ENCODE measurements around the gene TAF1D. TPM values are rescaled to one million over a fixed set of nuclear protein-coding genes. Genes with fewer than 3 reads are reported as not detected.

Gene TAF1D, protein sequence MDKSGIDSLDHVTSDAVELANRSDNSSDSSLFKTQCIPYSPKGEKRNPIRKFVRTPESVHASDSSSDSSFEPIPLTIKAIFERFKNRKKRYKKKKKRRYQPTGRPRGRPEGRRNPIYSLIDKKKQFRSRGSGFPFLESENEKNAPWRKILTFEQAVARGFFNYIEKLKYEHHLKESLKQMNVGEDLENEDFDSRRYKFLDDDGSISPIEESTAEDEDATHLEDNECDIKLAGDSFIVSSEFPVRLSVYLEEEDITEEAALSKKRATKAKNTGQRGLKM
- total RNA-seq (100 to 1,000 TPM; 116 to 197 (median 183) TPM), polyA plus RNA-seq (10 to 100 TPM; 21.2 to 28.3 TPM), total RNA-seq (116 reads per million, percentile 87 among the genes with 10 or more reads in this experiment)

- CTCF ChIA-PET = interaction anchor here (0.7 to 1.1 kb wide), 3 partner anchors 10 to 777 kb away, joined by 3 to 8 read pairs (median 4); partner anchors contain the start of gene MED17
- Mint-ChIP-seq H3K27me3 (peaks cover 0 to 3% (median 0%) of the 10 kb centered on the region in 5 donors), H3K36me3 (peaks cover 0 to 47% (median 36%) of the 10 kb centered on the region in 5 donors), H3K4me1 (peaks cover 37 to 92% (median 71%) of the 10 kb centered on the region in 7 donors), H3K4me3 (peak within 1 kb of the TSS; percentile 95 to 100 (median 100)), H3K27ac (peak within 1 kb of the TSS; percentile 98 to 100 (median 100)), H3K9me3 (peaks cover 0 to 2% (median 0%) of the 10 kb centered on the region in 11 donors)
- Histone ChIP-seq H3K27me3 (ENCODE audit: control insufficient read depth in 2 of 2, insufficient read depth in 2 of 2, low read length in 2 of 2) (no peaks in the 10 kb centered on the region), H3K4me1 (ENCODE audit: control insufficient read depth in 2 of 2, insufficient read depth in 2 of 2, low read length in 2 of 2) (peaks cover 28 to 31% of the 10 kb centered on the region in 2 donors), H3K9me3 (ENCODE audit: control insufficient read depth in 2 of 3, low read length in 3 of 3) (no peaks in the 10 kb centered on the region), H3K36me3 (ENCODE audit: control insufficient read depth in 2 of 3, insufficient read depth in 3 of 3, low read length in 3 of 3) (peaks cover 6 to 19% (median 17%) of the 10 kb centered on the region in 3 experiments), H3K4me3 (ENCODE audit: low read length) (peak within 1 kb of the TSS; percentile 88), H3K27ac (ENCODE audit: low read depth, low read length) (peak within 1 kb of the TSS; percentile 84)
- intact Hi-C loops (cut with micrococcal nuclease) = loop anchor here (1.0 to 2.0 kb wide), 13 partner anchors 43 to 1348 kb away; partner anchors contain the start of genes ANKRD49 (in 2 of the 2), CEP295 (in 2 of the 2), CWC15 (in 2 of the 2) and KDM4D (in 2 of the 2)
- ATAC-seq (peak; percentile 96), DNase-seq (peak; percentile 85 to 98 (median 96))
- POLR2A ChIA-PET = interaction anchor here (0.6 to 5.8 kb wide), 33 partner anchors 9 to 1490 kb away, joined by 3 to 96 read pairs (median 5); partner anchors contain the start of genes ANKRD49, CEP295, CWC15 and ENDOD1
Measured at GRCh38 chr11:93741094-93741881, at the start of gene TAF1D, which contains the start of gene C11orf54. TAF1D (minus strand) TSS chr11:93741495; CDS start chr11:93739304, 2,191 bp downstream. C11orf54 (plus strand) TSS chr11:93741672; CDS start chr11:93747394, 5,722 bp downstream.

GRCh38 chr11:93784935-93785360, 43.7 kb upstream of the TAF1D start:
- Histone ChIP-seq H3K9me3 (ENCODE audit: control insufficient read depth in 2 of 3, low read length in 3 of 3) (no peaks in the 10 kb centered on the region), H3K36me3 (ENCODE audit: control insufficient read depth in 2 of 3, insufficient read depth in 3 of 3, low read length in 3 of 3) (peaks cover 6 to 21% (median 7%) of the 10 kb centered on the region in 3 experiments), H3K27me3 (ENCODE audit: control insufficient read depth in 2 of 2, insufficient read depth in 2 of 2, low read length in 2 of 2) (no peaks in the 10 kb centered on the region), H3K4me1 (ENCODE audit: control insufficient read depth in 2 of 2, insufficient read depth in 2 of 2, low read length in 2 of 2) (peaks cover 22 to 37% of the 10 kb centered on the region in 2 donors), H3K27ac (ENCODE audit: low read depth, low read length) (peak overlapping the region; percentile 94), H3K4me3 (ENCODE audit: low read length) (peak overlapping the region; percentile 77)
- H3K27me3 Mint-ChIP-seq = no peaks in the 10 kb centered on the region
- CTCF ChIA-PET = no interaction called here
- peak overlapping the region; percentile 93 to 100 (median 96) for H3K4me3 Mint-ChIP-seq
- H3K27ac Mint-ChIP-seq = peak overlapping the region; percentile 81 to 97 (median 93)
- H3K4me1 Mint-ChIP-seq = peaks cover 34 to 60% (median 49%) of the 10 kb centered on the region in 7 donors
- H3K36me3 Mint-ChIP-seq = peaks cover 4 to 16% (median 7%) of the 10 kb centered on the region in 5 donors
- H3K9me3 Mint-ChIP-seq = no peaks in the 10 kb centered on the region
- intact Hi-C loops (cut with micrococcal nuclease) = loop anchor here (1.0 to 10.0 kb wide), 16 partner anchors 14 to 1304 kb away; partner anchors contain the start of genes ANKRD49 (in 2 of the 2), C11orf54 (in 2 of the 2), CEP295 (in 2 of the 2) and CWC15 (in 2 of the 2)
- DNase-seq (peak in 1 of 9 donors; percentile 2), ATAC-seq (no peak)
- POLR2A ChIA-PET = interaction anchor here (2.1 kb wide), 1 partner anchor 44 kb away, joined by 6 read pairs; the partner anchor contains the start of genes C11orf54 and TAF1D

DNA sequence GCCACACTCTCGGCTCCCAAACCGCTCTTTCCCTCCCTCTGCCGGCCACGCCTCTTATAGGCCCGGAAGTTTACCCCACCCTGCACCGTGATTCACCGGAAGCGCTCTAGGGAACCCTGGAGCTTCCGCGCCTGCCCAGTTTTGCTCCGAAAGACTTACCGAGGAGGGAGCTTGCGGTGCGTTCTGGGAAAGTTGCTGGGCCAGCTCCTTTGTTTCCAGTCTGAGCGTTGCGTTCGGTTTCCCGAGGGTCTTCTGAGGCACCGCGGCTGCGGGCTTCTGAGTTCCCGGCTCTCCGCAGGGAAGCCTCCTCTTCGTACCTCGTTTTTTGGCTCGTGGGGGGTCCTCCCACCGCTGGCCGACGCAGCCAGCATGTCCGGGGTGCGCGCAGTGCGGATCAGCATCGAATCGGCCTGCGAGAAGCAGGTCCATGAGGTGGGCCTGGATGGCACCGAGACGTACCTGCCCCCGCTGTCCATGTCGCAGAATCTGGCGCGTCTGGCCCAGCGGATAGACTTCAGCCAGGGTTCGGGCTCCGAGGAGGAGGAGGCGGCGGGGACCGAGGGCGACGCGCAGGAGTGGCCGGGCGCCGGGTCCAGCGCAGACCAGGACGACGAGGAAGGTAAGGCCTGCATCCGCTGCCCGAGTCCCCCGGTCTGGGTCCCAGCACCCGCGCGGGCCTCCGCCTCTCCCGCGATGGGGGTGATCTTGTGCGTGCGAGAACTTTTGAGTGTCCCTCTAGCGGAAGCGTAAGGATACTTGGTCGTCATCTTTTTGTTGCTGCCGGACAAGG, 43.0 kb upstream of the TAF1D start, which contains the start of gene MED17:
Gene MED17 (plus strand): TSS at position 138 of the 790 bp plus-strand sequence. CDS start 232 bp downstream, at position 370.
- DNase-seq (peak; percentile 64 to 87 (median 85)), ATAC-seq (peak; percentile 97)
- Mint-ChIP-seq H3K4me1 (peaks cover 34 to 58% (median 48%) of the 10 kb centered on the region in 7 donors), H3K36me3 (peaks cover 4 to 17% (median 6%) of the 10 kb centered on the region in 5 donors), H3K9me3 (peaks cover 0 to 2% (median 0%) of the 10 kb centered on the region in 11 donors), H3K27me3 (no peaks in the 10 kb centered on the region), H3K27ac (peak within 1 kb of the TSS; percentile 81 to 97 (median 93)), H3K4me3 (peak within 1 kb of the TSS; percentile 93 to 100 (median 96))
- ChIA-PET CTCF (interaction anchor here (0.9 to 1.2 kb wide), 4 partner anchors 43 to 123 kb away, joined by 3 to 8 read pairs (median 4); partner anchors contain the start of genes C11orf54, CEP295 and TAF1D), POLR2A (interaction anchor here (0.9 to 4.6 kb wide), 9 partner anchors 23 to 1305 kb away, joined by 3 to 96 read pairs (median 4); partner anchors contain the start of genes C11orf54, ENDOD1, PANX1 and SLC36A4)
- Histone ChIP-seq H3K27ac (ENCODE audit: low read depth, low read length) (peak within 1 kb of the TSS; percentile 94), H3K4me3 (ENCODE audit: low read length) (peak within 1 kb of the TSS; percentile 77), H3K27me3 (ENCODE audit: control insufficient read depth in 2 of 2, insufficient read depth in 2 of 2, low read length in 2 of 2) (no peaks in the 10 kb centered on the region), H3K36me3 (ENCODE audit: control insufficient read depth in 2 of 3, insufficient read depth in 3 of 3, low read length in 3 of 3) (peaks cover 3 to 15% (median 7%) of the 10 kb centered on the region in 3 experiments), H3K4me1 (ENCODE audit: control insufficient read depth in 2 of 2, insufficient read depth in 2 of 2, low read length in 2 of 2) (peaks cover 22 to 37% of the 10 kb centered on the region in 2 donors), H3K9me3 (ENCODE audit: control insufficient read depth in 2 of 3, low read length in 3 of 3) (no peaks in the 10 kb centered on the region)
- intact Hi-C loops (cut with micrococcal nuclease) = loop anchor here (1.0 to 10.0 kb wide), 16 partner anchors 14 to 1305 kb away; partner anchors contain the start of genes ANKRD49 (in 2 of the 2), C11orf54 (in 2 of the 2), CEP295 (in 2 of the 2) and CWC15 (in 2 of the 2)

- CTCF ChIA-PET = interaction anchor here (0.9 to 1.2 kb wide), 4 partner anchors 42 to 122 kb away, joined by 3 to 8 read pairs (median 4); partner anchors contain the start of genes C11orf54, CEP295 and TAF1D
- no peaks in the 10 kb centered on the region for H3K9me3 ChIP-seq (ENCODE audit: control insufficient read depth in 2 of 3, low read length in 3 of 3)
- ATAC-seq (peak; percentile 21), DNase-seq (no peak)
- peaks cover 0 to 9% (median 2%) of the 10 kb centered on the region in 3 experiments for H3K36me3 ChIP-seq (ENCODE audit: control insufficient read depth in 2 of 3, insufficient read depth in 3 of 3, low read length in 3 of 3)
- Mint-ChIP-seq H3K9me3 (peaks cover 0 to 2% (median 0%) of the 10 kb centered on the region in 11 donors), H3K4me1 (peaks cover 34 to 52% (median 45%) of the 10 kb centered on the region in 7 donors), H3K4me3 (peak overlapping the region; percentile 93 to 100 (median 96)), H3K36me3 (peaks cover 4 to 16% (median 6%) of the 10 kb centered on the region in 5 donors), H3K27ac (peak overlapping the region; percentile 81 to 97 (median 93)), H3K27me3 (no peaks in the 10 kb centered on the region)
- POLR2A ChIA-PET = interaction anchor here (0.9 to 4.6 kb wide), 9 partner anchors 24 to 1306 kb away, joined by 3 to 96 read pairs (median 4); partner anchors contain the start of genes C11orf54, ENDOD1, PANX1 and SLC36A4
- intact Hi-C loops (cut with micrococcal nuclease) = loop anchor here (1.0 to 10.0 kb wide), 16 partner anchors 15 to 1306 kb away; partner anchors contain the start of genes ANKRD49 (in 2 of the 2), C11orf54 (in 2 of the 2), CEP295 (in 2 of the 2) and CWC15 (in 2 of the 2)
- H3K4me1 ChIP-seq (ENCODE audit: control insufficient read depth in 2 of 2, insufficient read depth in 2 of 2, low read length in 2 of 2) = peaks cover 22 to 37% of the 10 kb centered on the region in 2 donors
- H3K4me3 ChIP-seq (ENCODE audit: low read length) = peak overlapping the region; percentile 77
- H3K27ac ChIP-seq (ENCODE audit: low read depth, low read length) = peak overlapping the region; percentile 94
- H3K27me3 ChIP-seq (ENCODE audit: control insufficient read depth in 2 of 2, insufficient read depth in 2 of 2, low read length in 2 of 2) = no peaks in the 10 kb centered on the region
Measured at GRCh38 chr11:93783765-93784144, 42.5 kb upstream of the TAF1D start.

DNA sequence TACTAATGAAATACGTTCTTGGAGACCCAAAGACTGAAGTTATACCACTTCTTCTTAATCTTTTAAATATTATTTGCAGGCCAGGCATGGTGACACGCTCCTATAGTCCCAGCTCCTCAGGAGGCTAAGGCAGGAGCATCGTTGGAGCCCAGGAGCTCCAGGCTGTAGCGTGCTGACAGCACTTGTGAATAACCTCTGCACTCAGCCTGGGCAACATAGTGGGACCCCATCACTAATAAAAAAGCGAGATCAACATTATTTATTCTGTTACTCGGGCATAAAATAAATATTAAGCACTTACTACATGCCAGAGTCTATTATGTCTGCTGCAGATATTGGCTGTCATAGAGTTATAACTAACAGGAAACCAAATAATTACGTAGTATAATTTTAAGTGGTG, 42.1 kb upstream of the TAF1D start:
- peak overlapping the region; percentile 77 for H3K4me3 ChIP-seq (ENCODE audit: low read length)
- Mint-ChIP-seq H3K27me3 (no peaks in the 10 kb centered on the region), H3K4me1 (peaks cover 34 to 49% (median 43%) of the 10 kb centered on the region in 7 donors), H3K36me3 (peaks cover 4 to 15% (median 6%) of the 10 kb centered on the region in 5 donors), H3K27ac (peak overlapping the region in 8 of 9 donors; percentile 81 to 97 (median 93)), H3K4me3 (peak overlapping the region; percentile 93 to 100 (median 96)), H3K9me3 (peaks cover 0 to 5% (median 0%) of the 10 kb centered on the region in 11 donors)
- ChIA-PET CTCF (interaction anchor here (1.2 kb wide), 1 partner anchor 42 kb away, joined by 8 read pairs; the partner anchor contains the start of genes C11orf54 and TAF1D), POLR2A (interaction anchor here (0.6 to 4.6 kb wide), 5 partner anchors 28 to 1151 kb away, joined by 3 to 96 read pairs (median 5); partner anchors contain the start of genes C11orf54, PANX1 and TAF1D)
- intact Hi-C loops (cut with micrococcal nuclease) = loop anchor here (5.0 to 10.0 kb wide), 5 partner anchors 241 to 1284 kb away; partner anchors contain the start of genes ANKRD49 (in 1 of the 2), CWC15 (in 1 of the 2), KDM4D (in 1 of the 2) and MRE11 (in 1 of the 2)
- no peaks in the 10 kb centered on the region for H3K9me3 ChIP-seq (ENCODE audit: control insufficient read depth in 2 of 3, low read length in 3 of 3)
- H3K36me3 ChIP-seq (ENCODE audit: control insufficient read depth in 2 of 3, insufficient read depth in 3 of 3, low read length in 3 of 3) = peaks cover 0 to 7% (median 0%) of the 10 kb centered on the region in 3 experiments
- DNase-seq (no peak), ATAC-seq (no peak)
- no peaks in the 10 kb centered on the region for H3K27me3 ChIP-seq (ENCODE audit: control insufficient read depth in 2 of 2, insufficient read depth in 2 of 2, low read length in 2 of 2)
- H3K27ac ChIP-seq (ENCODE audit: low read depth, low read length) = peak overlapping the region; percentile 94
- H3K4me1 ChIP-seq (ENCODE audit: control insufficient read depth in 2 of 2, insufficient read depth in 2 of 2, low read length in 2 of 2) = peaks cover 22 to 37% of the 10 kb centered on the region in 2 donors
